Brain microvascular endothelial cell (primary cell): ENCODE results near the gene COLEC11.

Experiments
- DNase-seq: peaks from one replicate; pipeline ENCODE4 v3.0.0-alpha.2; 2020
- H3K27ac ChIP-seq: fragments of 250-450 bp; sonication (Bioruptor Pico); 2 replicates; pipeline ENCODE4 v1.5.1; 2020; ENCODE audit warnings: mild to moderate bottlenecking, moderate library complexity
- H3K27me3 ChIP-seq: fragments of 250-450 bp; sonication (Bioruptor Pico); replicated peaks from 2 replicates; pipeline ENCODE4 v1.5.1; 2020; ENCODE audit warnings: mild to moderate bottlenecking
- H3K36me3 ChIP-seq: fragments of 250-450 bp; sonication (Bioruptor Pico); replicated peaks from 2 replicates; pipeline ENCODE4 v1.5.1; 2020; ENCODE audit warnings: mild to moderate bottlenecking
- H3K4me3 ChIP-seq: 2 replicates; pipeline ENCODE4 v1.5.1; 2011; ENCODE audit warnings: low read depth, mild to moderate bottlenecking, control low read depth, low read length, moderate library complexity
- in situ Hi-C: cut with HindIII; loops from 2 replicates; pipeline ENCODE4 v1.10.0; 2017; ENCODE audit warnings: low sequenced_read_pairs, low pct_ligation_motif_present
- TF ChIP-seq, protein P1 (sequence below): IDR thresholded peaks from 2 replicates; pipeline ENCODE4 v1.5.1; 2011; ENCODE audit warnings: low read depth, mild to moderate bottlenecking, moderate library complexity, low read length, control low read depth, inconsistent platforms; ENCODE audit errors: missing control alignments

The COLEC11 gene

DNA sequence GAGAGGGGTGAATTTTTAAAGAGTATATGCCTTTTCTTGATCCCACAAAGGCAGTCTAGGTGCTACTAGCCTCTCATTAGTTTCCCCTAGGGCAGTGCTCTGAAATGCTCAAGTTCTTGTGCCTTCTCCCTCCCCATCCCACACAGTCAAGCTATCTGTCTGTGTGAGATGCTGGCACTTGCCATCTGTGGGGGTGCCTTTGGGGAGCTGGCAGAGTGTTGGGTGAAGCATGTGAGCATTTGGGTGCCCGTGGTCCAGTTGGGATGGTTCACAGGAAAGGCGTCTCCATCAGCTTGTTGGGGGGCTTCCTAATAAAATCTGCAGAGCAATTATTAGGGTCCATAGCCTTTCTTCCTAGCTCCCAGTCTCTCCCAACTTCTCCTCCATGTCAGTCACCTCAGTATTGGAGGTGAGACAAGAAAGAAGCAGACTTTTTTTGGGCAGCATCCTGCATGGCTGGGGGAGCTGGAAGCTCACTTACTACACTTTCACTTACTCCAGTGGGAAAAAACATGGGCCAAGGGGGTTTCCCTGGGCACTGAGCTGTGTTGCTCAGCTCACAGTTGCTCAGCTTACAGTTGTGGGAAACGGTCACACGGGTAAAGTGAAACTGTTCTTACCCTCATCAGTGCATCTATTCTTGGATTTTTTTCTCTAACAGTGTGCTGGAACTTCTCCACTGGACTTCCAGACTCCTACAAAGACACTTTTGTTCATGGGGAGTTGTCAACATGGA is 29.3 kb downstream of the COLEC11 start:
- H3K4me3 ChIP-seq = no peak overlapping the region
- in situ Hi-C loops = no loop called here
- no peaks in the 10 kb centered on the region for H3K36me3 ChIP-seq
- no peak for DNase-seq
- H3K27me3 ChIP-seq = no peaks in the 10 kb centered on the region
- TF ChIP-seq, protein P1, sequence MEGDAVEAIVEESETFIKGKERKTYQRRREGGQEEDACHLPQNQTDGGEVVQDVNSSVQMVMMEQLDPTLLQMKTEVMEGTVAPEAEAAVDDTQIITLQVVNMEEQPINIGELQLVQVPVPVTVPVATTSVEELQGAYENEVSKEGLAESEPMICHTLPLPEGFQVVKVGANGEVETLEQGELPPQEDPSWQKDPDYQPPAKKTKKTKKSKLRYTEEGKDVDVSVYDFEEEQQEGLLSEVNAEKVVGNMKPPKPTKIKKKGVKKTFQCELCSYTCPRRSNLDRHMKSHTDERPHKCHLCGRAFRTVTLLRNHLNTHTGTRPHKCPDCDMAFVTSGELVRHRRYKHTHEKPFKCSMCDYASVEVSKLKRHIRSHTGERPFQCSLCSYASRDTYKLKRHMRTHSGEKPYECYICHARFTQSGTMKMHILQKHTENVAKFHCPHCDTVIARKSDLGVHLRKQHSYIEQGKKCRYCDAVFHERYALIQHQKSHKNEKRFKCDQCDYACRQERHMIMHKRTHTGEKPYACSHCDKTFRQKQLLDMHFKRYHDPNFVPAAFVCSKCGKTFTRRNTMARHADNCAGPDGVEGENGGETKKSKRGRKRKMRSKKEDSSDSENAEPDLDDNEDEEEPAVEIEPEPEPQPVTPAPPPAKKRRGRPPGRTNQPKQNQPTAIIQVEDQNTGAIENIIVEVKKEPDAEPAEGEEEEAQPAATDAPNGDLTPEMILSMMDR = no peak
- H3K27ac ChIP-seq = no peak overlapping the region

- Histone ChIP-seq H3K27me3 (no peaks in the 10 kb centered on the region), H3K36me3 (no peaks in the 10 kb centered on the region), H3K4me3 (no peak overlapping the region), H3K27ac (no peak overlapping the region)
- no peak for DNase-seq
- TF ChIP-seq, protein P1 = no peak
- in situ Hi-C loops = no loop called here
These were observed 30.3 kb downstream of the COLEC11 start for GRCh38 chr2:3625186-3625585.

DNA sequence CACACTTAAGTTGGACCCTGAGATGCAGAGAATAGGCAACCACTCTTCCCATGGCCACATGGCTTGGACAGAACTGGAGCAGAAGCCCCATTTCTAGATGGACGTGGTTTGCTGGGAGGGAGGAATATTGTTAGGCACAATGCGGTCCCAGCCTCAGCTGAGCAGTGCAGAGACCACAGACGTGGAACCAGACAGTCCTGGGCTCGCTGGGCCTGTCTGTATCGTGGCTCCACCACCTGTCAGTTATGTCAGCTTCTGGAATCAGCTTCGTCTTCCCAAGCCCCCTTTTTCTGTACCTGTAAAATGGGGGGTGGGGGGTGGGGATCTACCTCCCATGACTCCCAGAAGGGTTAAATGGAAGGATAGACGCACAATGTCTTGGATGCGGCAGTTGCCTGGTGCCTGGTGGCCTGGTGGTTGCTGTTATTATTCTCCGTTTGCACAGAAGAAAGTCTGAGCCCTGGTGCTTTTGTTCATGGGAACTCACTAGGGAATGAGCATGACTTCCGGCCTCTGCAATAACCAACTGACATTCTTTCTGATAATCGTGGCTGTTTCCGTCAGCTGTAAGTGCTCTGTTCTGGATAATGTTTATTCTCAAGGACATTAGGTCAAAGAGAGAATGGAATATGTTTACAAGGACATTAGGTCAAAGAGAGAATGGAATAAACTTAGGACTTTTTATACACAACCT is 31.4 kb downstream of the COLEC11 start:
- Histone ChIP-seq H3K36me3 (no peaks in the 10 kb centered on the region), H3K27ac (peak overlapping the region; percentile 46), H3K4me3 (no peak overlapping the region), H3K27me3 (no peaks in the 10 kb centered on the region)
- TF ChIP-seq, protein P1 = no peak
- DNase-seq = peak; percentile 56
- in situ Hi-C loops = no loop called here

DNA sequence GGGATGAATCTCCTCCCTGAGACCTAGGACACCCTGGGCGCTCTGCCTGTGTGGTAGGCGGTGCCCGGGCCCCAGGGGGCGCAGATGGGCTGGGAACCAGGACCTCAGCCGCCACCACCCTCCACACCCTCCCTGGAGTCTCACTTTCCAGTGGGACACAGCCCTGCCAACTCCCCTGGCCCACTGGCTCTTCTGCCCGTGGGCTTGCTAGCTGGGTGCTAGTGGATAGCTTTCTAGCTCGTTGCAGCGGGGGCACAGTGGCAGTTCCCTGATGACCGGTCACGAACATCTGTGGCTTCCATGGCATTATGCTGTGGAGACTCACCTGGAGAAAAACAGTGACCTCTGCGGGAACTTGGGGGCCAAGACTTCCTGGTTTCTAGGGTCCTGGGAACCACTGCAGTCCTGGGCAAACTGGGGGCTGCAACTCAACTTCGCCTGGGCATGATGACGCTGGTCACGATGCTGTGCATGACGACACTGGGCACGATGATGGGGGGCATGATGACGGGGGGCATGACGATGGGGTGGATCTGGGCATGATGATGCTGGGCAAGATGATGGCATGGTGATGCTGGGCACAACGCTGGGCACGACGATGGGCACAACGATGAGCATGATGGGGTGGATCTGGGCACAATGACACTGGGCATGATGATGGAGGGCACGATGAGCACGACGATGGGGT is 32.0 kb downstream of the COLEC11 start:
- Histone ChIP-seq H3K4me3 (no peak overlapping the region), H3K36me3 (no peaks in the 10 kb centered on the region), H3K27ac (no peak overlapping the region), H3K27me3 (no peaks in the 10 kb centered on the region)
- TF ChIP-seq, protein P1 = no peak
- no peak for DNase-seq
- in situ Hi-C loops = no loop called here

DNA sequence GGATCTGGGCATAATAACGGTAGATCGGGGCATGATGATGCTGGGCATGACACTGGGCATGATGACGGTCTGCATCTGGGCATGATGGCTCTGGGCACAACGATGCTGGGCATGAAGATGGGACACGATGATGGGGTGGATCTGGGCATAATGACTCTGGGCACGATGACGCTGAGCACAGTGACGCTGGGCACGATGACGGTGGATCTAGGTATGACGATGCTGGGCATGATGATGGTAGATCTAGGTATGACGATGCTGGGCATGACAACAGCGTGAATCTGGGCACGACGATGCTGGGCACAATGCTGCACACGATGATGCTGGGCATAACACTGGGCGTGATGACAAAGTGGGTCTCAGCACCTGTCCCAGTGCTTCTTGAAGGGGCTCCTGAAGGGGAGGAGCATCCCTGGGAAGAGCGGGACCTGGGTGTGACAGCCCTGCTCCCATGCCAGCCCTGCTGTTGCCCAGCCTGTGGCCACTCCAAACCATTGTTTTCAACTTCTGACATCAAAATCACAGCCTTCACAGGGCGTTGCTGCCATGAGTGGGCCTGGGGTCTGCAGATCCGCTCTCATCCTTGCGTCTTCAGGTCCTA is 32.7 kb downstream of the COLEC11 start:
- TF ChIP-seq, protein P1 = no peak
- no peaks in the 10 kb centered on the region for H3K27me3 ChIP-seq
- no peaks in the 10 kb centered on the region for H3K36me3 ChIP-seq
- no peak for DNase-seq
- no peak overlapping the region for H3K4me3 ChIP-seq
- in situ Hi-C loops = no loop called here
- no peak overlapping the region for H3K27ac ChIP-seq
